GM18861 (cell line): ENCODE data around the gene CEP20.

ENCODE experiments used
- ATAC-seq: cut with Tn5 transposase; IDR thresholded peaks from one replicate; pipeline ENCODE4 v1.9.1; 2021; ENCODE audit not compliant: unreplicated experiment

The CEP20 gene

DNA sequence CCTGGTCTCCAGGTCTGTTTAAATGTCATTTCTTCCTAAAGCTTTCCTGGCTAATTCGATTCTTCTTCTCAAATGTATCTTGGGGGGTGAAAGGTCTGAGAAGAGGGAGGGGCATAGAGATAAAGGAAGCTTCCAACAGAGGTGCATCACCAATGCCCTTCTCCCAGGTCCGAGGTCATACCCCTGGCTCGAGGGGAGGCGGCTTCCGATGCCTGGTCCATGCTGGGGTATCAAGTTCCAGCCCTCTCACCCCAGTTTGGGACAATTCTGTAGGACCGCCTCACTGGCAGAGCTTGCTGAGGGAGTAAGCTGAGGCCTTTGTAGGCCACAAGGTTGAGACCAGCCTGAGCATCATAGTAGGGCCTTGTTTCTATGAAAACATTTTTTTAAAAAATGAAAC is 10.3 kb upstream of the CEP20 start:
- no peak for ATAC-seq

DNA sequence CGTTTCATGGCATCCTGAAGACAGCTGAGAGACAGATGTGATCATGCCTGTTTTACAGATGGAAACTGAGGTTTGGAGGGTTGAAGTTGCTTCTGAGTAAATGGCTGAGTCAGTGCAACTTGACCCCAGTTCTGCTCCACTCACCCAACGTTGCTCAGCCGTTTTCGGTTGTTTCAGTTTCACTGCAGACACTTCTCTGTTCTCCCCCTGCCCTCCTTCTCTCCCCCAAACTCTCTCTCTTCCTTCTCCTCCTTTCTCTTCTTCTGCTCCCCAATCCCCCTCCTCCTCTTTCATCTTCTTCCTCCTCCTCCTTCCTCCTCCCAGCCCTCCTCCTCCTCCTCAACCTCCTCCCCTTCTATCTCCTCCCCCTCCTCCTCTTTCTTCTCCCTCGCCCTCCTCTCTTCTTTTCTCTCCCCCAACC is 9.4 kb upstream of the CEP20 start:
- peak; percentile 76 for ATAC-seq

DNA sequence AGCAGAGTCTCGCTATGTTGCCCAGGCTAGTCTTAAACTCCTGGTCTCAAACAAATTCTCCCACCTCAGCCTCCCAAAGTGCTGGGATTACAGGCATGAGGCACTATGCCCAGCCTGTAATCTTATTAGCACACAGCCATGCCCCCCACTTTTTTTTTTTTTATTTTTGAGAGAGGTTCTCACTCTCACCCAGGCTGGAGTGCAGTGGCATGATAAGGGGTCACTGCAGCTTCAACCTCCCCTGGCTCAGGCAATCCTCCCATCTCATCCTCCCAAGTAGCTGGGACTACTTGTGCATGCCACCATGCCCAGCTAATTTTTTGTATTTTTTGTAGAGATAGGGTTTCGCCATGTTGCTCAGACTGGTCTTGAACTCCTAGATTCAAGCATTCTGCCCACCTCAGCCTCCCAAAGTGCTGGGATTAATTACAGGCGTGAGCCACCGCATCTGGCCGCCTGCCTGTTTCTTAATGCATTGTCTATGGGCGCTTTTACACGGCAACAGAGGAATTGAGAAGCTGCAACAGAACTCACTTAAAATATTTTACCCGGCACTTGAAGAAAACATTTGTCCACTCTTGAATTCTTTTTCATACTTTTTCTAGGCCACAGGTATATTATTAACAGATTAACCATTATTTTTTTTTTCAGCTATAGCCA is 8.8 kb upstream of the CEP20 start:
- no peak for ATAC-seq

DNA sequence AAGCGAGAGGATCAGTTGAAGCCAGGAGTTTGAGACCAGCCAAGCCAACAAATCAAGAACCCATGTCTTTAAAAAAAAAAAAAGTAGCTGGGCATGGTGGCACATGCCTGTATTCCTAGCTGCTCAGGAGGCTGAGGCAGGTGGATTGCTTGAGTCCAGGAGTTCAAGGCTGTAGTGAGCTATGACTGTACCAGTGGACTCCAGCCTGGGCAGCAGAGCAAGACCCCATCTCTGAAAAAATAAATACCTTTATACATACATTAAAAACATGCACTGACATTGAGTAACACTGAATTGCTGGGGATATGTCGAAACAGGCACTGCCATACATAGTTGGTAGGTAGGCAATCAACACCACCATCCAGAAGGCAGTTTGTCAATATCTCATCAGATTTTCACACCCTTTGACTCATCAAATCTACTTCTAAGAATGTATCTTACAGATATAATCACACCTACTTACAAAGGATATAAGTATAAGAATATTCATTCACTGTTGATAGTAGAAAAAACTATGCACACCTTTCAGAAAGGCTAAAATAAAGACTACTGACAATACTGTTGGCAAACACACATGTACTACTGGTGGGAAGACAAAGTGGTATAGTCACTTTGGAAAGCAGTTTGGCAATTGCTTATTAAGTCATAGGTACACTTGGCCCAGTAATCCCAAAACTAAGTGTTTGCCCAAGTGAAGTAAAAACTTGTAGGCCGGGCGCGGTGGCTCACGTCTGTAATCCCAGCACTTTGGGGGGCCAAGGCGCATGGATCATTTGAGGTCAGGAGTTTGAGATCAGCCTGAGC is 6.4 kb upstream of the CEP20 start:
- no peak for ATAC-seq

DNA sequence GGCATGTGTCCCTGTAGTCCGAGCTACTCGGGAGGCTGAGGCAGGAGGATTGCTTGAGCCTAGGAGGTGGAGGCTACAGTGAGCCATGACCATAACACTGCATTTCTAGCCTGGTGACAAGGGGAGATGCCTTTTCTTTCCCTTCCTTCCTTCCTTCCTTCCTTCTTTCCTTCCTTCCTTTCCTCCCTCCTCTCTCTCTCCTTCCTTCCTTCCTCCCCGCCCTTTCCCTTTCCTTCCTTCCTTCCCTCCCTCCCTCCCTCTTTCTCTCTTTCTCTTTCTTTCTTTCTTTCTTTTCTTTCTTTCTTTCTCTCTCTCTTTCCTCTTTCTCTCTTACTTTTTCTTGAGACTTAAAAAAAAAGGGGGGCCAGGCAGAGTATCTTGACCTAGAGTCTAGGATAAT is 3.1 kb upstream of the CEP20 start:
- ATAC-seq, result no peak

DNA sequence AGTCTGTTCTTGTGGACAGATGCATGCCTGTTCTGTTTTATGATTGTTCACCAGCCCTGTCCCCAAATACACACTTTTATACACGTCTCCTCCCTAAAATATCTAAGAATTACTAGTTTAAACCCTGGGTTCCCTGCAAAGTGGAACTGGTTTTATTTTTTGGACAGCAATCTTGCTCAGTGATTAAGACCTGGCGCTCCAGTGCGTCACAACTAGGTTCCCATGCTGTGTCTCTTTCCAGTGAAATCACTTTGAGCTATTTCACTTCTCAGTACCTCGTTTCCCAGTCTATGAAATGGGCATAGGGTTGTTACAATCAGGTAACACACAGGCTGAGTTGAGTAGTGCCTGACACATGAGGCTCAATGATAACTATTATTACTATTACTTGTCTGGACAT is 1.1 kb downstream of the CEP20 start:
- no peak for ATAC-seq

DNA sequence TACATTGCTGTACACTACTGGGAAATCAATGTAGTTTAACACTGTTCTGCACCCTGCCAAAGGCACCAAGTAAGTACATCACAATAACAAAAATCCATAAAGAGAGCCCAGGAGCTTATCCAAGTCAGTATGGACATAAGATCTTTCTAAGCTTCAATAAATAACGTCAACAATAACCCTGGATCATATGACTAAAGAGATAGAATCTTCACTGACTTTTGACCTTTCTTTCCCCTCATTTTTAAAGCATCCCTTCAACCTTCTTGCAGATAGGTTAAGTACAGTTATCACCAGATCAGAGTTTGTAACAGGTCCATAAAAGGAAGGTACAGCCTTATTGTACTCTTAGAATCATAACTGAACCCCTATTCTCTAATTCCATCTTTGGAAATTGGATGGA is 2.3 kb downstream of the CEP20 start:
- ATAC-seq, result no peak

DNA sequence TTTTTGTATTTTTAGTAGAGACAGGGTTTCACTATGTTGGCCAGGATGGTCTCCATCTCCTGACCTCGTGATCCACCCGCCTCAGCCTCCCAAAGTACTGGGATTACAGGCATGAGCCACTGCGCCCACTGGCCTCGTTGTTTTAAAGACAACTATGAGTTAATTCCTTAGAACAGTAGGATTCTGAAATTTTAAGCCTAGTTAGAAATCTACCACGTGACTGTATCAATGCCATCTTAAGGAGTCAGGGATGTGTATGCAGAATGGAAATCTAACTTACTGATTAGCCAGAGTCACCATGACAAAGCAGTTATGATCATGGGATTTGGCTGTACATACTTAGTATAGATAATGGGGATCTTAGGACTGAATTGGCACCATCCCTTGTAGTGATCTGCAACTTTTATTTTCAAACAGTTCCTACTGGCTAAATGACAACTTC is 2.8 kb downstream of the CEP20 start:
- ATAC-seq, result no peak

DNA sequence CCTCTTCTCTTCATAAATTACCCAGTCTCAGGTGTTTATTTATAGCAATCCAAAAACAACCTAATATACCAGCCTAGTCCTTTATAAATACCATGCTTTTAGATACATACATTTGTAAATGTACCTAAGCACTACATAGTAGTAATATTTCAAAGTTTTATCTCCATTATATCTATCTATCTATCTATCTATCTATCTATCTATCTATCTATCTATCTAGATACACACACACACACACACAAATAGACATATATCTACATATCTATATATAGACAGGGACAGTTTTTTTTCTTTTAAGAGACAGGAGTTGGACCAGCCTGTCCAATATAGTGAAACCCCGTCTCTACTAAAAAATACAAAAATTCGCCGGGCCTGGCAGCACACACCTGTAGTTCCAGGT is 5.8 kb downstream of the CEP20 start:
- no peak for ATAC-seq

DNA sequence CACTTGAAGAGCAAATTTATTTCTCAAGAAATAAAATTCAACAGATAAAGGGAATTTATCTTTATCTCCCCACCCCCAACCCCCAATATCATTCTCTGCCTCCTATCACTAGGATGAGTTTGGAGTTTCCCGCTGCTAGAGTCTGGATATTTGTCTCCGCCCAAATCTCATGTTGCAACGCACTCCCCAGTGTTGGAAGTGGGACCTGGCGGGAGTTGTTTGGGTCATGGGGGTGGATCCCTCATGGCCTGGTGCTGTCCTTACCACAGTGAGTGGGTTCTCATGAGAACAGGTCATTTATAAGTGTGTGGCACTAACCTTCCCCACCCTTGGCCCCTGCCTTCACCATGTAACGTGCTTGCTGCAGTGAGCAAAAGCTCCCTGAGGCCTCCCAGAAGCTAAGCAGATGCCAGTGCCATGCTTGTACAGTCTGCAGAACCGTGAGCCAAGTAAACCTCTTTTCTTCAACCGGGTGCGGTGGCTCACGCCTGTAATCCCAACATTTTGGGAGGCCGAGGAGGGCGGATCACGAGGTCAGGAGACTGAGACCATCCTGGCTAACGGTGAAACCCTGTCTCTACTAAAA is 6.5 kb downstream of the CEP20 start:
- no peak for ATAC-seq

DNA sequence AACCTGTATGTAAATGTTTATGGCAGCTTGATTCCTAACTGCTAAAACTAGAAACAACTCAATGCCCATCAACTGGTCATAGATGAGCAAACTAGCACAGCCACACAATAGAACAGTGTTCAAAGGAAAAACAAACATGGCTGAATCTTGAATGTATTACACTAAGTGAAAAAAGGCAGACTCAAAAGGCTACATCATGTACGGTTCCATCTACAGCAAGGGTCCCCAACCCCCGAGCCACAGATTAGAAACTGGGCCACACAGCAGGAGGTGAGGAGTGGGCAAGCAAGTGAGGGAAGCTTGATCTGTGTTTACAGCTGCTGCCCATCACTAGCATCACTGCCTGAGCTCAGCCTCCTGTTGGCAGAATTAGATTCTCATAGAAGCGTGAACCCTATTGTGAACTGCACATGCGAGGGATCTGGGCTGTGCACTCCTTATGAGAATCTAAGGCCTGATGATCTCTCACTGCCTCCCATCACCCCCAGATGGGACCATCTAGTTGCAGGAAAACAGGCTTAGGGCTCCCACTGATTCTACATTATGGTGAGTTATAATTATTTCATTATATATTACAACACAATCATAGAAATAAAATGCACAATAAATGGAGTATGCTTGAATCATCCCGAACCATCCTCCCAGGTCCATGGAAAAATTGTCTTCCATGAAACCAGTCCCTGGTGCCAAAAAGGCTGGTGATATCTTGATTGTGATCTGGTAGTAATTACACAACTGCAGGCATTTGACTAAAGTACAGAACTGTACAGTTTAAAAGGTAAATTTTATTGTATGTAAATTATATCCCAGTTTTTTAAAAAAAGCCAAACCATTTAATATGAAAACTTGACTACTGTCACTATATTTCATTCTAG is 7.7 kb downstream of the CEP20 start:
- ATAC-seq, result no peak

DNA sequence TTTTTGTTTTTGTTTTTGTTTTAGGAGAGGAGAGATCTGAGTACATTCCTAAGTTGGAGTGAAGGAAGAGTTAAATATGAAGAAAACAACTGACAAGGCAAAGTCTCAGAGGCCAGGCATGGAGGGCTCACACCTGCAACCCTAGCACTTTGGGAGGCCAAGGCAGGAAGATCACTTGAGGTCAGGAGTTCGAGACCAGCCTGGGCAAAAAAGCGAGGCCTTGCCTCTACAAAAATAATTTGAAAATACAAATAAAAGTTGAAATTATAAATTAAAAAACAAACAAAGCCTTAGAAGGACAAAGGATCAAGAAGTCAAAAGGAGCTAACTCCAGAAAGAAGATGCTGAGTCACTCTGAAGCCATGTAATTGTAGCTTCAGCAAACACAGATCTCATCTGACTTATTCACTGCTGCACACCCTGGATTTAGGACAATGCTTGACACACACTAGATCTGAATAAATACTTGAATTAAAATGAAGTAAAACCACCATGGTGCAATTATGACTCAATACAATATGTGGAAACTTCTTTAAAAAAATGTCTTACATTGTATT is 9.1 kb downstream of the CEP20 start:
- ATAC-seq, result no peak

DNA sequence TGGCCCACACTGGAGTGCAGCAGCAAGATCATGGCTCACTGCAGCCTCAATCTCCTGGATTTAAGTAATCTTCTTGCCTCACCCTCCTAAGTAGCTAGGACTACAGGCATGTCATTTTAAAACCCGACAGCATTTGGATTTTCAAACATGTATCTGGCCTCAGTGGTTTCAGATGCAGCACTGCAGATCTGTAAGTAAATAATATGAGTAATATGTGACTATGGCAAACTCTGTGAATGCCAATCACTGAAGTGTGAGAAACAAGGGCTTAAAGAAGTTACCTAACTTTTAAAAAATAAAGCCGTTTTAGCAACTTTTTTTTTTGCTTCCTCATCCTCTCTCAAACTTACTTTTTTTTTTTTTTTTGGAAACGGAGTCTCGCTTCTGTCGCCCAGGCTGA is 11.9 kb downstream of the CEP20 start:
- ATAC-seq, result no peak

DNA sequence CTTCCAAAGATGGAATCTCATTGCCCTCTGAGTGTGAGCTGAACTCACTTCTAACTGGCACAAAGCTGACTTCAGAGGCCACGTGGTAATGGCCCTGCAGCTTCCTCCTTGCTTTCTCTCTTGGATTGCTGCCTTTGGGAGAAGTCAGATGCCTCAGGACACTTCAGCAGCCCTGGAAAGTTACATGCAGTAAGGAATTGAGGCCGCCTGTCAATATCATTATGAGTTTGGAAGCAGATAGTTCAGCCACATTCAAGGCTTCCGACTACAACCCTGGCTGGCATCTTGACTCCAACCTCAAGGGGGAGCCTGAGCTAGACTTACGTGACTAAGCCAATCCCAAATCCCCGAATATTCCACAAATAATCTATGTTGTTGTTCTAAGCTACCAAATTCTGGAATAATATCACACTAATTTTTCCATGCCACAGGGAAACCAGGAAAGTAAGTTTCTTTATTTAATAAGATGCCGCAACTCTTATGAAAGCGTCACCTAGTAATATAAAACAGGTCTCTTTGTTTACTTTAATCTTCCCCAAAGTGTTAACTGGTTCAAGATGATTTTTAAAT is 13.6 kb downstream of the CEP20 start:
- no peak for ATAC-seq

DNA sequence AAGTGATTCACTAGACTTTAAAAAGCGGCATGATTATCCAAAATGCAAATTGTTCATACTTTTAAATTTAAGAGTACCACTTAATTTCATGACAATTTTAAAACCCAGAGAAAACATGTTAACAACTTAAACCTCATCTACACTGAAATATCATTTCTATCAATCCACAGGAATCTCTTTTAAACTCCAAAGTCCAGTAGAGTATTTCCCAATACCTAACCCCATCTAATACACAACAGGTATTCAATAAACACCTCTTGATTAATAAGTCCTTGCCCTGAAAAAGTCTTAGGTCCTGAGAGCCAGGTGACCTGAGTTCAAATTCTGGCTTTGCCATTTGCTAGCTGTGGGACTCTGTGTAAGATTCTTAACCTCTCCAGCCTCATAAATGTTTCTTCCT is 14.7 kb downstream of the CEP20 start:
- ATAC-seq, result no peak

DNA sequence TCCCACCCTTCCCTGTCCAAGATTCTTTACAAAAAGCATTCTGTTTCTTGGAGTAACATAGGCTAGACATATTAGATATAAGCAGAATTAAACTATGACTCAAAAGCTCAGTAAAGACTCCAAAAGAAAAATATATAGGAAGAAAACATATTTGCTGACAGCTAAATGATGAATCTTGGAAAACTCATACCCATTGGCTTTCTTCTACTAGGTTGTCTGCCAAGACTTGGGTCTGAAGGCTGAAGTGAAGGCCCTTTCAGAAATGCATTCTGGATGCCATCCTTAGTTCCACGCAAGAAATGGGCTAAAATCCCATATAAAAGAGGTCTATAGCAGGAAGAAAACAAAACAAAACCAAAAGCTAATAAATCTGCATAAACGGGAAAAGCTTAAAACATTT is 15.1 kb downstream of the CEP20 start:
- ATAC-seq, result no peak

DNA sequence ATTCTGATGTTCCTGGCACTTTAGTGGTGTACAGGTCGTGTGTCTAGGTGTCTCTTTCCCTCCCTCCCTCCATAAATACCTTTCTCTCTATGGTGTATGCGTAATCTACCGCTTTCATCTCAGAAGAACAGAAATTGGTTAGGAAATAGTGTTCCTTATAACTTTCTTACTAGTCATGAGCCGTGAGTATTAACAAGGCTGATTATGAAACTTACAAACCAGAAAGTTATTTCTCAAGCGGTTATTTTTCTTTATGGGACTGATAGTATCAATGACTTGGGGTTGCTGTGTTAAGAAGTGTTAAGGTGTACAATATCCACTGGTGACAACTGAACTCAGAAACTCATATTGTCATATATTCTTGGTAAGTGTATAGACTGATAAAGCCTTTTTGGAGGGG is 18.4 kb downstream of the CEP20 start:
- ATAC-seq, result no peak

DNA sequence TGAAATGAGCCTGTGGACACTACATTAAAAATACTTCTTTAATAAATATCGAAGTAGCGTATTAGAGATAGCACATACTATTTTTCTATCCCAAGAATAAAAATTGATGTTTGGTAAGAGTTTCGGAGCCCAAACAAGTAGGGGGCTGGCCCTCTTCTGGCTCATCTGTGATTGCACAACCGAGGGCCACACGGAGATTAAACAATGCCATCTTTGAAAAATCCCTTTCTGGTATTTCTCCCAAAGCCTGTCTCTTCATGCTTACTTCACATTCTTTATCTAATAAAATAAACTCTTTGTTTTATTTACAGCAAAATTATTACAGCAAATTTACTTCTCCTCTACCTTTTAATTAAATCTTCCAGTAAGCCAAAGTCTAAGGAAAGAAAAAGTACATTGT is 22.0 kb downstream of the CEP20 start:
- ATAC-seq, result no peak

DNA sequence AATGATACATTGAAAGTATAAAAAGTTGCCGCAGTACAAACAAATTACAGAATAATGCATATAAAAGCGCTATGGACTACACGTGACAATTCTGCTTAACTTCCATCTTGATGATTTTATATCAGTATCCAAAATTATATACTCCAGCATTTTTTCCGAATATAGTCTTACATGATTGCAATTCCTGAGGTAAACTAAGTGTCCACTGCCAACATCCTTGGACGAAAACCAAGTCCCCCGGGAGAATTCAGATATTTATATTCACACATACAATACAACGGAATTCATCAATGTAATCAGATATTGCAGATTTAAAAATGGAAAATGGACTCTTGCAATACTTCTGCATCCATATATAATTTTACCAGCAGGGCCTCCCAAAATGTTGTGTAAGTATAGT is 22.7 kb downstream of the CEP20 start:
- no peak for ATAC-seq

DNA sequence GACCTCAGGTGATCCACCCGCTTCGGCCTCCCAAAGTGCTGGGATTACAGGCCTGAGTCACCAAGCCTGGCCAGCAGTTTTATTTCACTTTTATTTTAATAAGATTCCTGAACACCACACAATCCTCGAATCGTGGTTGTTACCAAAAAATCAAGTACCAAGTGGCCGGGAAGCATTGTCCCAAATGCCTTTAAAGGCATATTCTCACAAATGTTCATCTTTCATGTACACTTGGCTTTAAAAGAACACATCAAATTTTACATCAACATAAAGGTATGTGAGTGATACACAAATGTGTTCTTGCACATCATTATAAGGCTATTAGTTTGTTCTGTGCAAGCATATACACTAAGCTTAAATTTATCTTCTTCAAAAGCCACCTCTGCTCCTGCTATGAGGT is 23.5 kb downstream of the CEP20 start:
- no peak for ATAC-seq

DNA sequence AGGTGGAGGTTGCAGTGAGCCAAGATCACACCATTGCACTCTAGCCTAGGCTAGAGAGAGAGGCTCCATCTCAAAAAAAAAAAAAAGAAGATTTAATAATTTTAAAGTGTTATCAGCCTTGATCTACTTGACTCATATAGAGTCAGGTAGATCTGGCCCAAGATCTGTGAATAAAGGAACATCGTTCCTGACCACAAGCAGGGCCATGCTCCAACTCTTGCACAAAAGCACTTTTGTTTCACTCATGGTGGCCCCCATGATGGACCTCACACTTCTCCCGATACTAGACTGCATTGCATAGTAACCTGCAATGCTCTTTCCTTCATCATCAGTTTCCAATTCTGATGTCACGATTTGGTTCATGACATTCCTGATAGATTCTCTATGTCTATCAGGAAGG is 26.4 kb downstream of the CEP20 start:
- no peak for ATAC-seq
